ENCODE data around the gene CYP39A1.

Gene CYP39A1

DNA sequence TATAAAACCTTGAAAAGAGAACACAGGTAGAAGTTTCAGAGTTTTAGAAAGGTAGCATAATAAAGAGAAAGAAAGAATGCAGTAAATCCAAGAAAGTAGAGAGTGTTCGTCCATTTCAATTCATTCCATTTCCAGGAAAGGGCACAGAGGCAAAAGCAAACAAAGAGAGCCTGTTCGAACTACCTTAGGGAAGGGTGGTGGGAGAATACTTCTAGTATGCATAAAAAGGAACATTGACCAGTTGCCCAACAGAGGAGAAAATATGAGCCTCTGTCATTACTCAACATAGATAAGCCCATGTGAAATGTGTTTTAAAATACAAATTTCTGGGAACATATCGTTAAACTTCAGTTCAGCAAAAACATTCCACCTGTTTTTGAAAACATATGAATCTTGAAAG lies 60.6 kb downstream of the CYP39A1 start:
- DNase-seq (ENCODE audit: low read depth, low spot score), result no peak

DNA sequence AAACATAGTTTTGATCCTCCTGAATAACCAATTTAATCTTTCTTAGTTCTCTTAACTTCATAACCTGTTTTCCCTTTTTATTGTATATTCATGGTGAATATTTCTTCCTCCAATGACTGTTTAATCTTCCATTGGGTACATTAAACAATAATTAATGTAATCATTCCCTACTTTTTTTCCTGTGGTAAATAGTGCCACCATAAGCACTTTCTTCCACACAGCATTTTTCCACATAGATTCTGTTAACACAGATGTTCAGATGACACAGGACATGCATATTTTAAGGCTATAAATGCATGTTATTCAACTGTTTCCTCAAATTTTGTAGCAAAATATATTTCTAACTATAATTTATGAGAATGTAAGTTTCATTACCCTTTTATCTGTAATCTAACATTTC lies 61.9 kb downstream of the CYP39A1 start:
- no peak for DNase-seq (ENCODE audit: low read depth, low spot score)

DNA sequence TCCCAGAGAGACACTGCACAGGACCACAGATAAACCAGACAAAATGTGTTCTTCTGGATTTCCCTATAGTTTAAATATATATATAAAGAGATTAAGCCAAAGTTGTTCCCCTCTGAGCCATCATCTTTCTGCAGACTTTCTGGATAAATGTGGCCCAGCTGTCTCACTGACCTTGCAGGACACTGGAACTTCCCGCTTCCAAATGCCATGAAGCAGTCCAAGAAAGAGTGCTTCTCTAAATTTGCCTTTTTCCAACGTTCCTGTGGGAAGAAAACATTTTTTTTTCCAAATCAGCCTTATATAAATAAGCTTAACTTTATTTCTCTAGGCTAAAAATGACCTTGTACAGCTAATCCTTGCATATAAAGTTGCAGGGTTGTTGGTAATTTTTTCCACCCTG lies 65.7 kb downstream of the CYP39A1 start:
- DNase-seq (ENCODE audit: low read depth, low spot score), result no peak

DNA sequence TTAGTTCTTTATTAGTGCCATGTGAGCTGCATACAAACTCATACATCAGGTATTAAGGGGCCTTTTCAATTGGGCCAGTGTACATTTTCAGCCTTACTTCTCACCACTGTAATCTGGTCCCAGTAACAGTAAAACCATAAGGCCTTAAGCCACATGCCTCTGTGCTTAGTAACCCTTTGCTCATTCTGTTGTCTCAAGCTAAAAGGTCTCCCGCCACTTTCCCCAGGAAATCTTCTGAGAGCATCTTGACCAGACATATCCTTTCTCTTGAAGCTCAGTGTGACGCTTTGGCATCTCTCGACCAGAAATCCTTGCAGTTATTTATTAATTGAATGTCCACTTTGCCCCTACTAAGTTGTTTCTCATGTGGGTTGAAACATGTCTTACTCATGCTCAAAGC lies 68.0 kb downstream of the CYP39A1 start:
- no peak for DNase-seq (ENCODE audit: low read depth, low spot score)

DNA sequence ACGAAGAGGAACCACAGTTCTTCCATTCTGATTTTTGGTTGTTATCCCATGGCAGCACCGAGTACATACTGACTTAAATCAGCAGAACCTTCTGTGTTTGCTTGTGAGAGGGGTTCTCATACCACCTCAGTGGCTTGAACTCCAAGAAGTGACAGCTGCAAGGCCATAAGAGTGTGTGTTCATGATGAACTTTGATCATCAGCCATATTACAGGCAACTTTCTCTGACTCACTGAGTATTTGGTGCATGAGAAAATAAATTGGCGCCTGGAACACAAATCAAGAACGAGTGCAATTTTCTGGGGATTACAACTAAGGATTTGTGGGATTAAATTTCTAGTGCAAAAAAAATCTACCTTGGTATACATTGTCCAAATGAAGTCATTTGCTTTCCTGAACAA lies 68.9 kb downstream of the CYP39A1 start:
- no peak for DNase-seq (ENCODE audit: low read depth, low spot score)

DNA sequence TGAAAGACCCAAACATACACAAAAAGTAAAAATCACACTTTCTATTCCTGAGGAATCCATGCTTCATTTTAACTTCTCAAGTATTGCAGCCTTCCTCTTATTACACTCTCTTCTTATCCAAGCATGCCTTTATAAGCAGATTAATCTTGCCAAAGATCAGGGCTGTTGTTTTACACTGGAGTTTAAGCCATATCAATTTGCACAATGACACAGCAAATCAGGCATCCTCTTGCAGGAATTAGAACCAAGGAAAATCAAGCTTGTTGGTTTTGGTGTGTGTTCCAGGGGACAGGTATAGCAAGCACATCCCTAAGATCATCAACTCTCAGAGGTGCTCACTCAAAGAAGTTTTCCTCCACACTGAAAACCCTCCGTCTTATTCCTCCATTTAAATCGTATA lies 69.5 kb downstream of the CYP39A1 start:
- DNase-seq (ENCODE audit: low read depth, low spot score), result no peak

DNA sequence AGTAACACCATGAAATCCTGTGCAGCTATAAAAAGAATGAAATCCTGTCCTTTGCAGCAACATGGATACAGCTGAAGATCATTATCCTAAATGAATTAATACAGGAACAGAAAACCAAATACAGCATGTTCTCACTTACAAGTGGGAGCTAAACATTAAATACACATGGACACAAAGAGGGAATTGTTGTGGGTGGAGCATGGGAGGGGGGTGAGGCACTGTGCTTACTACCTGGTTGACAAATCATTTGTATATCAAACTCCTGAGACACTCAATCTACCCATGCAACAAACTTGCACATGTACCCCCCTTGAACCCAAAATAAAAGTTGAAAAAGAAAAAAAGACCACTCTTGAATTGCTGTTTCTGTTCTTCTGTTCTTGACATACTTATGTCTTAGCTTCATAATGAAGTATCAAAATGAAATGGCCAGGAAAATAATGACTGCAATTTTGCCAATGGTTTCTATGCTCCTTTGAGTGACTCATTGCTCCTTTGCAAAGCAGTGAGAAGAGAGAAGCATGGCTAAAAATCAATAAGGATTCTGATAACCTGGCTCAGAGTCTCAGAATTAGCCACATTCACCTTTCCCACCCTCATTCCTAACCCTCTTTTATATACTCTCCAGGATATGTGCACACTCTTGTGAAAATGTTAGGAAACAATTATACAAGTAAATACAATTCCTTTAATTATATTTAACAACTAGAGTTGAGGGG lies 71.0 kb downstream of the CYP39A1 start:
- DNase-seq (ENCODE audit: low read depth, low spot score), result no peak

DNA sequence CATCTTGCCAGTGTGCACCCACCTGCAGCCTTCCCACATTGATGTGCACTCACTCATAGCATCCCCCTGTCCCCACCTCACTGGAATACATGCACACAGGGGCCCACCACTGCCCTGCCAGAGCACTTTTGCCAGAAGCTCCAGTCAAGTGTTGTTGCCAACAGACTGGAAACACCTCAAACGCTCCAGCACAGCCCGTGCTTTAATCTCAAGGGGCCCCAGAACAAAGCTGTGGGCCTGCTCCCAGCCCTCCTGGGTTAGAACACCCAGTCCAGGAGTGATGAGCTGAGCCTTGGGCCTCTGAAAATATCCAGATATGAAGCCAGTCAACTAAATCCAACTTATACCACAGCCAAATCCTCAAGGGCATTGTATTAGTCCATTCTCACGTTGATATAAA lies 77.1 kb downstream of the CYP39A1 start:
- no peak for DNase-seq (ENCODE audit: low read depth, low spot score)

DNA sequence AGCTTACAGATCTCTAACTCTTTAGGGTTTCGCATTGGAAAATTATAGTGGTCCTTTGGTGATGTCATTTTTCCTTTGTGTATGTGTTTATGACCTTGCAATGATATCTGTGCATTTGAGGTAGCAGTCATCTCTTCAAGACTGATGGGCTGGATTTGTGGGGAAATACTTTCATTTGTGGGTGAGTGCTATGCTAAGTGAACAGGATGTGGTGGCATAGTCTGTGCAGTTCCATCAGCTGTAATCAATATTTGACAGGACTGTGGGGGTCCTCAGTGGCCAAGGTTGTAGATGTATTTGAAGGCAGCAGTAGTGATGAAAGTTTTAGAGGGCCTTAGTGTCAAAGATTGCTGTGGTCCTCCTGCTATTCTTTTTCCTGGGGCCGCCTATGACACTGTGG lies 79.5 kb downstream of the CYP39A1 start:
- no peak for DNase-seq (ENCODE audit: low read depth, low spot score)

DNA sequence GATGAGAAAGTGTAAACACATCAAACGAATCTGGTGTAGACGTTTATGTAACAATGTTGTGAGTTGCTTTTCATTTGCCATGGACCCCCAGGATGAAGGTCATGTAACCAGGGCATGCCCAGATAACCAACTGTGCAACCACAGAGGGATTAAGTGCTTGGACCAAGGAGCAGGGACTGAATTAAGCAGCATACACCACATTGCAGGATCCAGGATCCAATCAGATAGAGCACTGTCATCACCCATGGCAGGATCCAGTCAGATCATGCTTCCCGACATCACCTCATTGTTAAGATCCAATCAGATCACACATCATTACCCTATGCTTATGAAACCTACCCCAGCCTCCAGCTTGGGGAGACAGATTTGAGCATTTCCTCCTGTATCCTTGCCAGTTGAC lies 87.1 kb downstream of the CYP39A1 start:
- no peak for DNase-seq (ENCODE audit: low read depth, low spot score)

DNA sequence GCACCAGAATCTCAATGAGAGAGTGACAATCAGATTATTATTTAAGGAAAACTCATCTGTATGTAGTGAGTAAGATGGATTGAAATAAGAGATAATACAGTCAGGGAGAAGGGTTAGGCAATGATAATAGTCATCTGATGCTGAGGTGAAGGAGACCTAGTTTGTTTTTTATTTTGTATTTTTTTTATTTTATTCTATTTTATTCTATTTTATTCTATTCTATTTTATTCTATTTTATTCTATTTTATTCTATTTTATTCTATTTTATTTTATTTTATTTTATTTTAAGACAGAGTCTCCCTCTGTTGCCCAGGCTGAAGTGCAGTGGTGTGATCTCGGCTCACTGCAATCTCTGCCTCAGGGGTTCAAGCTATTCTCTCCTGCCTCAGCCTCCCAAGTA lies 88.7 kb downstream of the CYP39A1 start:
- DNase-seq (ENCODE audit: low read depth, low spot score), result no peak

DNA sequence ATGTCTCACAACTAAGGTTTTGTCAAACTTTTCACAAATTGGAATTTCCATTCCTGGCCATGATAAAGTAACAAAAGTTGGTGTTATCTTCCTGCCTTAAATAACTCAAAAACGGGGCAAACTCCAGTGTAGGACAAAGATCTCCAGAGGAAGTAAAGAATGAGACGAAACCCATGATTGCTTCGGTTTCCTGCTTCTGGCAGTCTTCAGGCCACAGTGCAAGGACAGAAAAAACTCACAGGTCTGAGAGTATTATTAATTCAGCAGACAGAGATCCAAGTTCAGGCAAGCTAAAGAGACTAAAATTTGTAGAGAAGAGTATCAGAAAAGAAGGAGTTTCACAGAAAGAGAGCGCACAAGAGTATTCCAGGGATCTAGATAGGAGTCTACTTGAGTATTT lies 96.6 kb downstream of the CYP39A1 start:
- no peak for DNase-seq (ENCODE audit: low read depth, low spot score)

DNA sequence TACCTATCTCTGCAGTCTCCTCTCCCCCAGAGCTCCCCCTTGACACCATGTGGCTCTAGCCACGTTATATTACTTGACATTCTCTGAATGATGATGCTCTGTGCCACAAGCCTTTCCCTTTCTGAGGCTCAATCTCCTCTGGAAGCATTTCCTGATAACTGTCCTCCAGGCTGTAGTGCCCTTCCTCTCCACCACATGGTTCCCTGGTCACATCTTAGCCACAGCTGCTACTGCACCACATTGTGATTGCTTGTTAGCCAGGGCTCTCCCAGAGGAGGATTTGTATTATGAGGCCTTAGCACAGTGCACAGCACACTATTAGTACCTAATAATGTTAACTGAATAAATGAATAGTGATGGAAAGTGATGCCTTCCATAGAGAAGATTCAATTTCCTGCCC lies 97.5 kb downstream of the CYP39A1 start:
- no peak for DNase-seq (ENCODE audit: low read depth, low spot score)

DNA sequence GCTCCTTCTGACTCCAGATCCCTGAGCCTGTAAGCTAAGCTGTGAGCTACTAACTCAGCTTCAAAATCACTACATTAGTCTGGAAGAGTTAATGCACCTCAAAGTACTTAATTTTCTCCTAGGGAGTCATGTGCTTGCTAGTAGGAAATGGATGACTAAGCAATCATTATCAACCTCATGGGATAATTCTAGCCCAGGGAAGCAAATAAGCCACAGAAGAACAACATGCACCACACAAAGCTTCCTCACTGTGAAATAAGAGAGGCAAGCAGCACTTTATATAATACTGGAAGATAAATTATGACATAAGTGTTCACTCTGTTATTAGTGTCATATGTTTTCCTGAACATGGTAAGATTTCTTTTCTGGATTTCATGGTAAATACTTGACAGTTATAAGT lies 103.5 kb downstream of the CYP39A1 start:
- no peak for DNase-seq (ENCODE audit: low read depth, low spot score)

DNA sequence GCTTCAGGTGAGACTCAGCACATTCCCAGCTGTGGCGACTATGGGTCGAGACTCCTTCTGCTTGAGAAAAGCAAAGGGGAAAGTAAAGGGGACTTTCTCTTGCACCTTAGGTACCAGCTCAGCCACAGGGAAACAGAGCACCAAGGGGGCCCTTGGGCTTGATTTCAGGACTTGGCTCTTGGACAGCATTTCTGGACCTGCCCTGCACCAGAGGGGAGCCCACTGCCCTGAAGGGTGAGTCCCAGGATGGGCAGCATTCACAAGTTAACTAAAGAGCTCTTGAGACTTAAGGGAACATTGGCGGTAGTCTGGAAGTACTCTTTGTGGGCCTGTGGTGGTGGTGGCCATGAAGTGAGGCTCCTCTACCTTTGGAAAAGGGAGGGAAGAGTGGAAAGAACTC lies 111.1 kb downstream of the CYP39A1 start:
- DNase-seq (ENCODE audit: low read depth, low spot score), result no peak

DNA sequence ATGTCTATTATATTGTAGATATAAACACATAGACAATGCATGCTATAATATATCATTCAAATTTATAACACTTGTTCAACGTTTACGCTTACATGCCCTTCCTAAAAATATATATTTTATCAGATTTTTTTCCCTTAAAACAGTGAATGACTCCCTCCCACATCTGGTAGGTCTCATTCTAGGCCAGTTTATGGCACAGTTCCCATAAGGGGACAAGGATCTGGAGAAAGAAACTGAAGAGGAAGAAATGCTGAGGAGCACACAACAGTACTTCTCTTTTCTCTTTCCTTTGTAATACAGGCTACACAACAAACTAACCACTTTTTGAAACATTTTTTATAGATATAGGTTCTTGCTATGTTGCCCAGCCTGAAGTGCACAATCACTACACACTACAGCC lies 112.8 kb downstream of the CYP39A1 start:
- DNase-seq (ENCODE audit: low read depth, low spot score), result no peak

DNA sequence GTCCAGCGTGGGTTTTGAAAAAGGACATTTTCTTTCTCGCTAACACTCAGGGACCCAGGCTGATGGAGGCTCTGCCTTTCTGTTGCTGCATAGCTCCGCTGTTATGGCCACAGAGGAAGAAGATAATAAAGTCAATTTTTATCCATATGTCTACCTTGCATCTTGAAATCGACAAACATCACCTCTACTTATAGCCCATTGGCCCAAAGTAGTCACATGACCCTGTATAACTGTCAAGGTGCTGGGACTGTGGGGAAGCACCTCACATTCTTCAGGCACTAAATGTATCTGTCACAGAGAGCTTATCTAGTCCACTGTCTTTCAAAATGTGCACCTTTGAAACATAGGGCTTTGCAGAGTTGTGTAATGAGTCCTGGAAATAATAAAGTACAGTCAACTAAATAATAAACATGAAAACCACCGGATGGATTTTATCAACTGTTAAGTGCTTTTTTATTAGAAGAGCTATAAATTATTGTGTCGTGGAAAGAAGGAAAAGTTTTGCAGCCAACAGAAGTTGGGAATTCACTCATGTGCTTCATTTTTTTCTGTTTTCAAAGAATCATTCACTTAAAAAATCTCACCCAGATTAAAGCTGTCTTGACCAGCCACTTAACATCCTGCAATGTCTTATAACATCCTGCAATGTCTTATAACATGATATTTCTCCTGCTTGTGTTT lies 113.7 kb downstream of the CYP39A1 start:
- DNase-seq (ENCODE audit: low read depth, low spot score), result no peak

DNA sequence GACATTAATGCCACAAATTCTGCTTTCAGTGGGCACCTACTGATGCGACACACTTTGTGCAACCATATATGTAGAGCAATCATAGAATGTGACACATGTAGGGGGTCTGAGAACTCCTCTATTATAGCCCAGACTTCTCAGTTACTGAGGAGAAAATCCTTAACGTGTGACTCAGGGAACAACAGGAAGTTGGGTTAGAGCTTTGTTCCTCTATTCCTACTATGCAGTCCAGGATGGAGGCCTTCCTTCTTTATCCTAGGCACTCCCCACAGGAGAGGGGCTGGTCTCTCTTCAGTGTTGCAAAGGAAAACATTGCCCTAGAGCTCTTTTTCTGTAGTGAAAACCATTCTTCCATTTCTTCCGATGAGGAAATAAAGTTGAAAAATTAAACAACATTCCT lies 121.7 kb downstream of the CYP39A1 start:
- DNase-seq (ENCODE audit: low read depth, low spot score), result no peak

DNA sequence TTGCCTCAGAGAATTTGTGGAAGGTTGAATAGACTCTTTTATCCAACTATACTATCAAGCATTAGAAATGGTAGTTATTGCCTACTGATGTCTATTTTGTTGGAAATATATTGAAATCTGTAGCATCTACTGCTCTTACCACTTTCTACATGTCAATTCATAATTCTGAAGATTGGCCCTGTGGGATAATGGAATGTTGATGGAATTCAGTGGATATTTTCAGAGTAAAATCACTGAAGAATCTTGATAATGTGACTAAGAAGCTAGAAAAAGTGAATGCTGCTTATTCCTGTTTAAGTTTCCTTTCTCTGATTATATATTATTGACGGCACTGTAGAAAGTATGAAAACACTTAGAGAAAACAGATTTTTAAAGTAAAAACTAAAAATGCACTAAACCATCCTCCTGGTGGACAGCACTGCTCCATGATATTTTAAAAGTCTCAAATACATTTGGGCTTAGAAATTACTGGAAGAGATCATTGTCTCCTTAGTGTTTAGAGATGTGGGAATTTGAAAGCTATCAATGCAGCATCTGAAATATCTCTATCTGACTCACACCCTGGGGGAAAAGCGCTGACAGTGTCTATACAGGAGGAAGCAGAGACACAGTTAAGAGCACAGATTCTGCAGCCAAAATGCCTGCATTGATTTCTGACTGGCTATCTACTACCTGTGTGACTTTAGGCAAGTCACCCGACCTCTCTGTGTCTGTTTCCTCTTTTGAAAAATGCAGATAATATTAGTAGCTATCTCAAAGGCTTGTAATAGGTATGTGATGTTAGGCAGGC lies 123.5 kb downstream of the CYP39A1 start:
- DNase-seq (ENCODE audit: low read depth, low spot score), result no peak

DNA sequence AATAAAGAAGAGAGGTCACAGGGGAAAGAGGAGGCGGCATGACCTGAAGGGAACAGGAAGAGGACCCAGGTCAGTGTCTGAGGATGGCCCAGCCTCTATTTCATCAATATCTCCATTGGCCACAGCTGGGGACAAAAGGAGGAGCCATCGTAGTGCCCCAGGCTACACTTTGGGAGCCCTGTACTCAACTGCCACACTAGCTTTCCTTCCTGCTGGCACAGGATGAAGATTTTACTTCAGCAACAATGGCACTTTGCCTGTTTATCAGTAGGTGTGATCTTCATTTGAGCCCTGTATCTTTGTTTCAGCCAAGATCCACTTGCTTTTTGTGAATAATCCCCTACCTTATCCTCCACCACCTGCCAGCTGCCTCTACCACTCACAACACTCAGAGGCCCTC lies 126.0 kb downstream of the CYP39A1 start:
- no peak for DNase-seq (ENCODE audit: low read depth, low spot score)

DNA sequence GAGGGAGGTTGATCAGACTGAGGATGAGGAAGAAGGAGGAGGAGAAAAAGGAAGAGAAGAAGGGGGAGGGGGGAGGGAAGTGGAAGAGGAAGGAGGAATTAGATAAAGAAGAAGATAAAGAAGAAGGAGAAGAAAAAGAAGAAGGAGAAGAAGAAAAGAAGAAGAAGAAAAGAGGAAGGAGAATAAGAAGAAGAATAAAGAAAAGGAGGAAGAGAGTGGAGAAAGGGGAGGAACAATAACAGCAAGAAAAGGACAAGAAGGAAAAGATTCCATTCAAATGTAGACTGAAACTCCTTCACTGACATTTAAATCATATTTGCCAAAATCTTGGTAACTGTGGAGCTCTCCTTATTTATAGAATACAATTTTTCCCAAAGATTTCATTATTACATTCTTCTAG lies 127.0 kb downstream of the CYP39A1 start:
- DNase-seq (ENCODE audit: low read depth, low spot score), result no peak

DNA sequence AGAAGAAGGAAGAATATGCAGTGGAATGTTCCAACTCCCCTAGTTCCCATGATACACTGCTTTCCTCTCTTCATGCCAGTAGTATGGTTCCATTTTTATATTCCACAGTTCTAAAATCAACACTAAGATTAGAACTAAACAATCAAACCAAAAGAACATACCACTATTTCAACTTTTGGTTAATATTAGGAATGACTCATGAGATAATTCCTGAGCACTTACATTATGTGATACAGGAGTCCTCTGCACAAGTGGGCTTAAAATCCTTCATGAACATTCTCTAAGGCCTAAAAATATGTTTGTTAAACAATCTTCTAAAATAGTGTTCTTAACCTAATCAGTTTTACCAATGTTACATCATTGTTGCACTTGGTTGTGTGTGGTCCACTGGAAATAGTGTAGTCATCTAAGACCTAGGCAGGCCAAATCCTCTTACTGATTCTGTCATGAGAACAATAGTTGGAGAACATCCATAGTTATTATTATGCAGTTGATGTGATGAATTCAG lies 131.1 kb downstream of the CYP39A1 start:
- no peak for DNase-seq (ENCODE audit: low read depth, low spot score)

DNA sequence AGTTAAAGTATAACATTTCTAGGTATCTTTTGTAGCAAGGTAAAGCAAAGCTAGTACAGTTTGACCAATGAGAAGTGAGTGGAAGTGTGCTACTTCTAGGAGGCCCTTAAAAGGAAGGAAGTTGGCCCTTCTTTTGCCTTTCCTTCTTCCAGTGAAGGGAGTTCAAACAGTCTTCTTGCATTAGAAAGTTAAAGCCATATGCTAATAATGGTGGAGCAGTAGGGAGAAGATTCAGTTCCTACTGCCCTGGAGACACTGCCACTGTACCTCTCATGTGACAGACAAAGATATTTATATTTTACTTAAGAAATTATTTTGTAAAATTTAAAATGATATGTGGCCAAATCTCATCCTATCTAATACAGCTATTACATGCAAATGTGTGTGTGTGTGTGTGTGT lies 135.4 kb downstream of the CYP39A1 start:
- no peak for DNase-seq (ENCODE audit: low read depth, low spot score)

All from activated naive CD8-positive, alpha-beta T cell treated with anti-CD3 and anti-CD28 coated beads, Interleukin-2, amount 50 U/mL, for 16 hours (primary cell).